ENCODE data around the gene DHX8. TPM values are rescaled to one million over a fixed set of nuclear protein-coding genes. Genes with fewer than 3 reads are reported as not detected.

The DHX8 gene
- total RNA-seq, 1 experiment from 2014 or later = 66.8 TPM

- TSS peak; percentile 6 for BruUV-seq (replicated peaks)
- H3K27ac Mint-ChIP-seq (ENCODE audit: unreplicated experiment) = peak overlapping the region; percentile 13
- no peaks in the 10 kb centered on the region for H3K9me3 Mint-ChIP-seq (ENCODE audit: unreplicated experiment)
- no peaks in the 10 kb centered on the region for H3K27me3 Mint-ChIP-seq (ENCODE audit: insufficient read depth, unreplicated experiment)
- DNase-seq = no peak
- H3K36me3 Mint-ChIP-seq (ENCODE audit: insufficient read depth, unreplicated experiment) = peaks cover 75% of the 10 kb centered on the region
- intact Hi-C loops (cut with micrococcal nuclease; ENCODE audit: unreplicated experiment) = no loop called here
- TF ChIP-seq CTCF (IDR thresholded peaks at IDR 0.05; ENCODE audit: insufficient read depth in 1 of 2, low read depth in 1 of 2, low read length in 1 of 2, severe bottlenecking in 1 of 2, unreplicated experiment in 1 of 2) = no peak
- Histone ChIP-seq H3K4me3 (ENCODE audit: low read depth, low read length) (no peak overlapping the region), H3K9me3 (no peaks in the 10 kb centered on the region), H3K36me3 (ENCODE audit: control insufficient read depth, insufficient read depth, low read length) (peaks cover 5% of the 10 kb centered on the region), H3K4me1 (peaks cover 4% of the 10 kb centered on the region), H3K27me3 (replicated peaks; ENCODE audit: control insufficient read depth, insufficient read depth, low read length) (no peaks in the 10 kb centered on the region)
- POLR2A ChIA-PET = interaction anchor here (0.7 kb wide), 1 partner anchor 37 kb away, joined by 3 read pairs; no protein-coding TSS in a partner anchor
- no peak overlapping the region for H3K4me3 Mint-ChIP-seq (ENCODE audit: unreplicated experiment)
- CTCF ChIA-PET = interaction anchor here (0.8 to 1.4 kb wide), 2 partner anchors 41 to 155 kb away, joined by 3 to 4 read pairs; partner anchors contain the start of gene DHX8
- no peaks in the 10 kb centered on the region for H3K4me1 Mint-ChIP-seq (ENCODE audit: low read depth, unreplicated experiment)
These were observed 41.3 kb downstream of the DHX8 start for GRCh38 chr17:43524945-43525575.

GRCh38 chr17:43526886-43527648 is 43.3 kb downstream of the DHX8 start:
- DNase-seq = no peak
- Histone ChIP-seq H3K9me3 (no peaks in the 10 kb centered on the region), H3K4me1 (peaks cover 14% of the 10 kb centered on the region), H3K4me3 (ENCODE audit: low read depth, low read length) (no peak overlapping the region), H3K27me3 (replicated peaks; ENCODE audit: control insufficient read depth, insufficient read depth, low read length) (no peaks in the 10 kb centered on the region), H3K36me3 (ENCODE audit: control insufficient read depth, insufficient read depth, low read length) (peaks cover 2% of the 10 kb centered on the region; the same call in 1 of the 2 replicates)
- ChIA-PET CTCF (interaction anchor here (1.3 kb wide), 1 partner anchor 47 kb away, joined by 4 read pairs; no protein-coding TSS in a partner anchor), POLR2A (interaction anchor here (0.9 kb wide), 1 partner anchor 47 kb away, joined by 3 read pairs; no protein-coding TSS in a partner anchor)
- Mint-ChIP-seq H3K36me3 (ENCODE audit: insufficient read depth, unreplicated experiment) (peaks cover 55% of the 10 kb centered on the region), H3K4me3 (ENCODE audit: unreplicated experiment) (no peak overlapping the region), H3K27ac (ENCODE audit: unreplicated experiment) (peak overlapping the region; percentile 26), H3K4me1 (ENCODE audit: low read depth, unreplicated experiment) (no peaks in the 10 kb centered on the region), H3K9me3 (ENCODE audit: unreplicated experiment) (no peaks in the 10 kb centered on the region), H3K27me3 (ENCODE audit: insufficient read depth, unreplicated experiment) (no peaks in the 10 kb centered on the region)
- BruUV-seq (replicated peaks) = no TSS peak
- TF ChIP-seq CTCF (IDR thresholded peaks at IDR 0.05; ENCODE audit: insufficient read depth in 1 of 2, low read depth in 1 of 2, low read length in 1 of 2, severe bottlenecking in 1 of 2, unreplicated experiment in 1 of 2) = no peak
- intact Hi-C loops (cut with micrococcal nuclease; ENCODE audit: unreplicated experiment) = no loop called here

- Histone ChIP-seq H3K9me3 (no peaks in the 10 kb centered on the region), H3K27me3 (replicated peaks; ENCODE audit: control insufficient read depth, insufficient read depth, low read length) (no peaks in the 10 kb centered on the region), H3K4me1 (peaks cover 14% of the 10 kb centered on the region), H3K4me3 (ENCODE audit: low read depth, low read length) (no peak overlapping the region), H3K36me3 (ENCODE audit: control insufficient read depth, insufficient read depth, low read length) (peaks cover 2% of the 10 kb centered on the region; the same call in 1 of the 2 replicates)
- POLR2A ChIA-PET = interaction anchor here (0.6 kb wide), 1 partner anchor 50 kb away, joined by 3 read pairs; no protein-coding TSS in a partner anchor
- peaks cover 55% of the 10 kb centered on the region for H3K36me3 Mint-ChIP-seq (ENCODE audit: insufficient read depth, unreplicated experiment)
- DNase-seq = no peak
- intact Hi-C loops (cut with micrococcal nuclease; ENCODE audit: unreplicated experiment) = no loop called here
- no peak for TF ChIP-seq CTCF (IDR thresholded peaks at IDR 0.05; ENCODE audit: insufficient read depth in 1 of 2, low read depth in 1 of 2, low read length in 1 of 2, severe bottlenecking in 1 of 2, unreplicated experiment in 1 of 2)
- H3K4me1 Mint-ChIP-seq (ENCODE audit: low read depth, unreplicated experiment) = no peaks in the 10 kb centered on the region
- no peak overlapping the region for H3K27ac Mint-ChIP-seq (ENCODE audit: unreplicated experiment)
- no peaks in the 10 kb centered on the region for H3K9me3 Mint-ChIP-seq (ENCODE audit: unreplicated experiment)
- H3K4me3 Mint-ChIP-seq (ENCODE audit: unreplicated experiment) = no peak overlapping the region
- BruUV-seq (replicated peaks) = no TSS peak
- CTCF ChIA-PET = interaction anchor here (0.7 kb wide), 1 partner anchor 48 kb away, joined by 3 read pairs; no protein-coding TSS in a partner anchor
- H3K27me3 Mint-ChIP-seq (ENCODE audit: insufficient read depth, unreplicated experiment) = no peaks in the 10 kb centered on the region
These were observed 44.7 kb downstream of the DHX8 start for GRCh38 chr17:43528319-43528987.
